GM18498 (cell line): Measurements from ENCODE around the gene LRBA.
"Not testable (repeated sequence)": the region's sequence is repeated elsewhere in the genome, so short reads cannot be mapped to it uniquely, and the experiment has no call there.

Source experiments
- ATAC-seq: cut with Tn5 transposase; IDR thresholded peaks from one replicate; pipeline ENCODE4 v1.9.1; 2021; ENCODE audit warnings: mild to moderate bottlenecking, moderate library complexity; ENCODE audit not compliant: unreplicated experiment

The LRBA gene, protein sequence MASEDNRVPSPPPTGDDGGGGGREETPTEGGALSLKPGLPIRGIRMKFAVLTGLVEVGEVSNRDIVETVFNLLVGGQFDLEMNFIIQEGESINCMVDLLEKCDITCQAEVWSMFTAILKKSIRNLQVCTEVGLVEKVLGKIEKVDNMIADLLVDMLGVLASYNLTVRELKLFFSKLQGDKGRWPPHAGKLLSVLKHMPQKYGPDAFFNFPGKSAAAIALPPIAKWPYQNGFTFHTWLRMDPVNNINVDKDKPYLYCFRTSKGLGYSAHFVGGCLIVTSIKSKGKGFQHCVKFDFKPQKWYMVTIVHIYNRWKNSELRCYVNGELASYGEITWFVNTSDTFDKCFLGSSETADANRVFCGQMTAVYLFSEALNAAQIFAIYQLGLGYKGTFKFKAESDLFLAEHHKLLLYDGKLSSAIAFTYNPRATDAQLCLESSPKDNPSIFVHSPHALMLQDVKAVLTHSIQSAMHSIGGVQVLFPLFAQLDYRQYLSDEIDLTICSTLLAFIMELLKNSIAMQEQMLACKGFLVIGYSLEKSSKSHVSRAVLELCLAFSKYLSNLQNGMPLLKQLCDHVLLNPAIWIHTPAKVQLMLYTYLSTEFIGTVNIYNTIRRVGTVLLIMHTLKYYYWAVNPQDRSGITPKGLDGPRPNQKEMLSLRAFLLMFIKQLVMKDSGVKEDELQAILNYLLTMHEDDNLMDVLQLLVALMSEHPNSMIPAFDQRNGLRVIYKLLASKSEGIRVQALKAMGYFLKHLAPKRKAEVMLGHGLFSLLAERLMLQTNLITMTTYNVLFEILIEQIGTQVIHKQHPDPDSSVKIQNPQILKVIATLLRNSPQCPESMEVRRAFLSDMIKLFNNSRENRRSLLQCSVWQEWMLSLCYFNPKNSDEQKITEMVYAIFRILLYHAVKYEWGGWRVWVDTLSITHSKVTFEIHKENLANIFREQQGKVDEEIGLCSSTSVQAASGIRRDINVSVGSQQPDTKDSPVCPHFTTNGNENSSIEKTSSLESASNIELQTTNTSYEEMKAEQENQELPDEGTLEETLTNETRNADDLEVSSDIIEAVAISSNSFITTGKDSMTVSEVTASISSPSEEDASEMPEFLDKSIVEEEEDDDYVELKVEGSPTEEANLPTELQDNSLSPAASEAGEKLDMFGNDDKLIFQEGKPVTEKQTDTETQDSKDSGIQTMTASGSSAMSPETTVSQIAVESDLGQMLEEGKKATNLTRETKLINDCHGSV (N-terminal part only)

DNA sequence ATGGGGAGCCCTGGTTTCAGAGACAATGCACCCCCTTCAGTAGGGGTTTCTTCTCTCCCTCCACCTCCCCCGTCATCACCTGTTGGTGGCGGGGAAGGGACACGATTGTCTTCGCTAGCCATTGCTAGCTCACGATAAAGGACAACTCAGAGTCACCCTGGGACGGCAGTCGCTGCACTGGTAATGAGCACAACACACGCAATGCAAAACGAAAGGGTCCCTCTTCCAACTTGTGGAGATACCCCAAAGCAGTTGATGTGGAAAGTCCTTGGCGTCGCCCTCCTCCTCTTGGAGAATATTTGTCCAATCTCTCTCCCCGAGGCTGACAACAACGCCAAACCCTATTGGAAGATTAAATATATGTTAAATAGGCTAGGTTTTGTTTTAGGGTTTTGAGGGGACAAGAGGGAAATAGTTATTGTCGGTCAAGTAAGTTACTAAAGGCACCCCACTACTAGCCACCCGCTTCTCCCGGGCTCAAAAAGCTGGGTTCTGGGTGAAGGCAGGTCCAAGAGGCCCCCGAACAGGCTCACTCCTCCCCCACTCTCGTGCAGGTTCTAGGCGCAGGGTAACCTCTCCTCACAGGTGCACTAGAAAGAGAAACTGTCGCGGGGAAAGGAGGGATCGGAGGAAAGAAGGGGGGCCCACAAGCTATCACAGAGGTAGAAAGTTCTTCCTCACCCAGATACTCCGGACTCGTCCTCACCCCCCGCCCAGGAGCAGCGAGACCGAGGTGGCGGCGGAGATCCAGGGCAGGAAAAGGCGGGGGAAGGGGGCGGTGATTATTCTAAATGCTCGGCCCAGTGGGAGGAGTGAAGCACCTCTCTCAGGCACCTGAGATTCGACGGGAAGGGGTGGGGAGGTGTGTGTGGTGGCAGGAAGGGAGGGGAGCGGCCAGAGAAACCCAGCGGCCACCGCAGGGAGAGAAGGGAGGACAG is at the start of gene LRBA:
TSS of gene LRBA (minus strand) at position 764 of the 938 bp plus-strand sequence. CDS start at position 122, 642 bp downstream.
- peak; percentile 70 for ATAC-seq

DNA sequence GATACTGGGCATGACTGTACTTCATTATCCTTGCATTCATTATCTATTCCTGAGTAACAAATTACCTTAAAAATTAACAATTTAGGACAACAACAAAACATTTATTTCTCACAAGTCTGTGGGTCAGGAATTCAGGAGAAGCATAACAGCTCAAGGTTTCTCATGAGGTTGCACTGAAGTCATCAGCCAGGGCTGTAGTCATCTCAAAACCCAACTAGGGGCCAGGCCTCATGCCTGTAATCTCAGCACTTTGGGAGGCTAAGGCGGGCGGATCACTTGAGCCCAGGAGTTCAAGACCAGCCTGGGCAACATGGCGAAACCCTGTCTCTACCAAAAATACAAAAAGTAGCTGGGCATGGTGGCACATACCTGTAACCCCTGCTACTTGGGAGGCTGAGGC is 48.1 kb upstream of the LRBA start:
- not testable (repeated sequence) for ATAC-seq

DNA sequence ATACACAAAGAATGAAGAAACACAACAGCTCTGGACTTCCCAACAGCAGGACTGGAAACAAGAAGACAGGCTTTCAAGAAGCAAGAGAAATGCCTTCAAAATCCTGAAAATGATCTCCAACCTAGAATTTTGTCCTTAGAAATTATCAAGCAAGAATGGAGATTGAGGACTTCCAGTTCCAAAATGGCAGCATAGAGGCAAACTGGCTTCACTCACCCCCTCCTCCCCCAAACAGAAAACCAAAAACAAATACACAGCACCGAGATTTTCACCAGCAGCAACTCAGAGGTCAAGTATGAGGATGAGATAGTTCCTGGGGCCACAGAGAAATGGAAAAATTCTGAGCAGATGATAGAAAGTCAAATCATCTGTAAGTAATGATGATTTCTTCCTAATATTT is 40.5 kb upstream of the LRBA start:
- no peak for ATAC-seq

DNA sequence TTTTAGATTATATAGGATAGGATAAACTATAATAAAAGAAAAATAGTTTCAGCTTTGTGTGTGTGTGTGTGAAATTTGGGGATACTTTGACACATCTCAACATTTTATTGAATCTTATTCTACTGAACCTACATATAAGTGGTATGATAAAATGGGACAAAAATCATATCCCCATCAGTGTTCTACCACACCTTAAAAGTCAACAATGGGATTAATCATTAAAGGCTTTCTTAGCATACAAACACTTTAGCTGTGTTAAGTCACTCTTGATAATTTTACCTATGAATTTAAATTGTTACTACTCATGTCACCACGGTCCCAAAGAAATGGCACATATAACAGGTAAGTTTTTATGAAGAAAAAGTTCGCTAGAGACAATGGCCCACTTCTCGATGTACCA is 37.7 kb upstream of the LRBA start:
- no peak for ATAC-seq

DNA sequence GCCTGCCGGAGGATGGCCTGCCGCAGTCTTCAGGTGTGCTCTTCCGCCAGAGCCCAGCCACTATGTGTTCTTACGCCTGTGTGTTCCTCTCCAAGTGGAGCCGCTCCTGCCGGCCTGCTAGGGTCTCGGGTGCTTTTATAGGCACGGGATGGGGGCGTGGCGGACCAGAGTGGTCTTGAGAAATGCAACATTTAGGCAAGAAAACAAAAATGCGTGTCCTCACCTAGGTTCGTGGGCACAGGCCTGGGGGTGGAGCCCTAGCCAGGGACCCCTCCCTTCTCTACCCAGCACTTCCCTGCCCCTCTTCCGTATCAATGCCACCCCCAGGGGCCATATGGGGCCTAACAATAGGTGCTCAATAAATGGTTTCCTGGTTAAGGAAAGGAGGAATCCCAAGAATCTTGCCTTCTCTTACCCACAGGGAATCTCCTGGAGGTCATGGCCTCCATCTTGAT is 34.4 kb upstream of the LRBA start:
- no peak for ATAC-seq

DNA sequence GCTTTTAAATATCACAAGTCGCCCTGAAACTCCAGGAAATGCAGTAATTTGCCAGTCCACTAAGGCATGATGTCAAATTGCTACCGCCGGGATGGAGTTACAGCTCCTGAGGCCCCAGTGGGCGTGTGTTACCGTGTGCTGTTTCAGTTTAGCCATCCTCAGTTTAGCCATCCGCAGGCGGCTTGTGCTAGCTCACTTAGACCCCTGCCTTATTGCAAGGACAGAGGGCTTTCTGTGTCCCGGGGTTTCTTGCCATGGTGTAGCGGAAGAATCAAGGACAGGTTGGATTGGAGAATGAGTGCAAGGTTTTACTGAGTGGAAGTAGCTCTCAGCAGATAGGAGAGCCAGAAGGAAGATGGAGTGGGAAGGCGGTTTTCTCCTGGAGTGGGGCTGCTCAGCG is 33.8 kb upstream of the LRBA start:
- ATAC-seq, result no peak

DNA sequence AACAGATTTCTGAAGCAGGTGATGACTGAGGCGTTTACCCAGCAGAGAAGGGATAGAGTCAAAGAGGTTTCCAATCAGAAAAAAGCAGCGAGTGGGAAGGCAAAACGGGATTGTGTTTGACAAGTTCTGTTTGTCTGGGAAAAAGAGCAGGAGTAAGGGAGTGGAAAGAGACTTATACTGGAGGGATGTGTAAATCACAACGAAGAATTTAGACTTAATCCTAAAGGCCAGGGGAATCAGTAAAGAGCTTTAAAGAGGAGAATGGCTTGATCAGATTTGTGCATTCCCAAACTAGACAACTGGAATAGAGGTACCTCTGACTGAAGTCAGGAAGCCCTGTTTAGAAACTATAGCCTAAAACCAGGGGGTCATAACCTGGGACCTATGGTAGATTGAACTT is 31.5 kb upstream of the LRBA start:
- no peak for ATAC-seq

DNA sequence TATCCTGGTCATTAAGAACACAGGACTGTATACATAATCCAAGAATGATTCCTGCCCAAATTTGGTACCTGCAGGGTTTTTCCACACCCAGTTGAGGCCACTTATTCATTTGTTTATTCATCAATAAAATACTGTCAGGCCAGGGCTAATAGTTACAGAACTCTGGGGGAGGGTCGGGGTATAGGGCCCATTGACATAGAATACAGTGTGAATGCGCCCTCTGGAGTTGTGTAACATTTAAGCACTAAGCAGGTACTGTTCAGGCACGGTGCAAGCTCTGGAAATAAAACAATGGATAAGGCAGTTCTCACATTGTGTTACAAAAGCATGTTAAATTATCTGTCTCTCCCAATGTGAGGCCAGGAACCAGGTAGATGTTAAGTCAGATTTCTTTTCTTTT is 30.8 kb upstream of the LRBA start:
- ATAC-seq, result no peak

DNA sequence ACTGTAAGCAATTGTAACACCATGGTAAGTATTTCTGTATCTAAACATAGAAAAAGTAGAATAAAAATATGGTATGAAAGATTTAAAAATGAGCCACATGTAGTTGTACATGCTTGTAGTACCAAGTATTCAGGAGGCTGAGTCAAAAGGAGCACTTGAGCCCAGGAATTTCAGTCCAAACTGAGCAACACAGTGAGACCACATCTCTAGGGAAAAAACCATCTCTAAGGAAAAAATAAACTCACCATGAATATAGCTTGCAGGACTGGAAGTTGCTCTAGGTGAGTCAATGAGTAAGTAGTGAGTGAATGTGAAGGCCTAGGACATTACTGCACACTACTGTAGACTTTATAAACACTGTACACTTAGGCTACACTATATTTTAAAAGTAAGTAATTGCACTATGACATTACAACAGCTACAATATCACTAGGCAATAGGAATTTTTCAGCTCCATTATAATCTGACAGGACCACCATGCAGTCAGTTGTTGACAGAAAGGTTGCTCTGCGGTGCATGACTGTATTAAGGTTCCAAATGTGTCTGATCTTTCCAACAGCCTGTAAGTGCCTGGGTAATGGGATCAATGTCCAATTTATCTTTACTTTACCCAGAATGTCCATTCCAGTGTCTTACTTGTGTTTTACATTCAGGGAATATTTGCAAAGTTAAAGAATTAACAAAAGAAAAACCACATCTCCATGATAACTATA is 28.9 kb upstream of the LRBA start:
- ATAC-seq, result no peak

DNA sequence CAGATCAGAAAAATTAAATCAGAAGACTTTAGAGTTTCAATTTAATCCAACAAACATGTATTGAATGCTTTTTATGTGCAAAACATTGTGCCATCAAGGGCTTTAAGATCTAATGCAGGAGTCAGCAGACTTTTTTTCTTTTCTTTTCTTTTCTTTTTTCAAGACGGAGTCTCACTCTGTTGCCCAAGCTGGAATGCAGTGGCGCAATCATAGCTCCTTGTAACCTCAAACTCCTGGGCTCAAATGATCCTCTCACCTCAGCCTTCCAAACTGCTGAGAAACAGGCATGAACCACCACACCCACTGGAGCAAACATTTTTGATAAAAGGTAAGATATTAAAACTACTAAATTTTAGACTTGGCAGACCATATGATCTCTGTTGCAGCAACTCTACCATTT is 24.6 kb upstream of the LRBA start:
- ATAC-seq, result no peak

DNA sequence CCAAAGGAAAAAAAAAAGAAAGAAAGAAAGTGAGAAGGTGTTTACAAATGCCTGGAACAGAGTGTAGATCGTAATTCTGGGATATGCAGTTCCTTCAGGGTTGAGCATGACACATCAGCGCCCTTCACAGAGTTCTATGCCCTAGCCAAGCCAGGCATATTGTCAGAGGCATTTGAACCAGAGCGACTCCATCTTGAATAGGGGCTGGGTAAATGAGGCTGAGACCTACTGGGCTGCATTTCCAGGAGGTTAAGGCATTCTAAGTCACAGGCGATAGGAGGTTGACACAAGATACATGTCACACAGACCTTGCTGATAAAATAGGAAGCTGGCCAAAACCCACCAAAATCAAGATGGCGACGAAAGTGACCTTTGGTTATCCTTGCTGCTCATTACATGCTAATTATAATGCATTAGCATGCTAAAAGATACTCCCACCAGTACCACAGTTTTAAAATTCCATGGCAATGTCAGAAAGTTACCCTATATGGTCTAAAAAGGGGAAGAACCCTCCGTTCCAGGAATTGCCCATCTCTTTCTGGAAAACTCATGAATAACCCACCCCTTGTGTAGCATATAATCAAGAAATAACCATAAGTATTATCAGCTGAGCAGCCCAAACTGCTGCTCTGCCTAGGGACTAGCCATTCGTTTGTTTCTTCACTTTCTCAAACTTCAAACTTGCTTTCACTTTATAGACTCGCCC is 23.5 kb upstream of the LRBA start:
- ATAC-seq, result no peak

DNA sequence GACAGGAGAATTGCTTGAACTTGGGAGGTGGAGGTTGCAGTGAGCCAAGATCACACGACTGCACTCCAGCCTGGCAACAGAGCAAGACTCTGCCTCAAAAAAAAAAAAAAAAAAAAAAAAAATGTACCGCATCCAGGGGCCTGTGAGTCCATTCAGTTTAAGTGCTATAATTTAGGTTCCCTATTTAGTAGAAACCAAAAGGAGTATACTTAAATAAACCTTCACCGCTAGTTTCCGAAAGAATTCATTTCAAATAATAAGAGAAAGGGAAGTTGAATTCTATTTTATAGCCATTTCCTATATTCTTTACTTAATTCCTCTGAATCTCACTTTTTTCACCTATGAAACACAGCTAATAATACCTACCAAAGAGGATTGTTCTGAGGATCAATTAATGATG is 20.8 kb upstream of the LRBA start:
- no peak for ATAC-seq

DNA sequence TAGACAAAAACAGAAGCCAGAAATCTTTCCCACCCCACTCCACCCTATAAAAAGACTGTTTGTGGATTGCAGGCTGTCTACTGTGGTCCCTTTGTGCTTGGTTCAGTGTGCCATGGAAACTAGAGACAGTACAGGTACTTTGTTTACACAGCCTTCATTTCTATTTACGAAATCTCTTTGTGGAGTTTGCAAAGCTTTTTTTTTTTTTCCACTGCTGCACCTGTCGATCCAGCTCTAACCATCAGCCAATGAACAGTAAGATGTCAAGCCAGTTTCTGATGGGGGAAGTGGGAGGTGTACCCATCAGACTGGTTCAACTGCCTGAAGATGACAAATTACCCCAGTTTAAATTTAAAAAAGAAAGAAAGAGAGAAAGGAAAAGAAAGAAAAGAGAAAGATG is 20.2 kb upstream of the LRBA start:
- ATAC-seq, result no peak

DNA sequence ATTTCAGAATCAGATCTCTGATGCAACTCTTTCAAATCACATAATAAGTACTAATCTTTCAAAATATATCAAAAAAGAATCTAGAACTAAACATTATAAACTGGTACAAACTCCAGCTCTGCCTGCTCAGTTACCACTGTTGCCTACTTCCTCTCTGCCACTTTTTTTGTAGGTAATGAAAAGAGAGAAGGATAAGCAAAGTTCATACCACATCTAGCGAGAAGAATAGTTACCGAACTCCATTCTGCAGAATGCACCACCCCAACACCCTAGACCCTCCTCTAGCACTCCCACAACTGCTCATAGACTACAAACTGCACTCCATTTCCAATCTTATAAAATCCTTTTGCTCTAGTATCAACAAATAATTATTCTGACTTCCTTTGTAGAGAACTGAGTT is 19.7 kb upstream of the LRBA start:
- no peak for ATAC-seq

DNA sequence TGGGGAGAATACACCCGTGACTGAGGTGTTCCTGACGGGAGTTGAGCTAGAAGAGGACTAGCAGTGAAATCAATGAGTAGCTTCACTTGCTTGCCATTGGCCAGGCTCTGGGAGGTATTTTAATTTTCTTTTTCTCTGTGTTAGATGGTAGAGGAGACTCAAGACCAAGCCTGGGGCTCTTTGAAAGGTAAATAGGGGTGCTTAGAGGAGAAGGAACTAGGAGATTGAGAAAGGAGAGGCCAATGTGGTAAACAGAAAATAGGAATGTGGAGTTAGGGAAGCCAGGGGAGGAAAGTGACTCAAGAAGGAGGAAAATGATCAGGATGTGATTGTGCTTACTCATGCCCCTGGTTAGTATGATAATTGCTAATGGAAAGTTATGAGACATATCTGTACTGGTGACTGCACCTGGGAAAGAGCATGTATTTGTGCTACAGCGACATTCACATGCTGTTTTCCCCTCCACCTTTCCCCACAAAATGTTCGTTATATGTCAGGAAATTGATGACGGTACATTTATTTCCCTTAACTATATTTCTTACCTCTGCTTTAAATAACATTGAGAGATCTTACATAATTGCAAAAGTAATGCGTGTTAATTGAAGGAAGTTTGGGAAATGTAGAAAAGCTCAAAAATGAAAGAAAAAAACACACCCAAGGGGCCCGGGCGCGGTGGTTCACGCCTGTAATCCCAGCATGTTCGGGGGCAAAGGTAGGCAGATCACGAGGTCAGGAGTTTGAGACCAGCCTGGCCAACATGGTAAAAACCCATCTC is 16.9 kb upstream of the LRBA start:
- ATAC-seq, result peak; percentile 41

DNA sequence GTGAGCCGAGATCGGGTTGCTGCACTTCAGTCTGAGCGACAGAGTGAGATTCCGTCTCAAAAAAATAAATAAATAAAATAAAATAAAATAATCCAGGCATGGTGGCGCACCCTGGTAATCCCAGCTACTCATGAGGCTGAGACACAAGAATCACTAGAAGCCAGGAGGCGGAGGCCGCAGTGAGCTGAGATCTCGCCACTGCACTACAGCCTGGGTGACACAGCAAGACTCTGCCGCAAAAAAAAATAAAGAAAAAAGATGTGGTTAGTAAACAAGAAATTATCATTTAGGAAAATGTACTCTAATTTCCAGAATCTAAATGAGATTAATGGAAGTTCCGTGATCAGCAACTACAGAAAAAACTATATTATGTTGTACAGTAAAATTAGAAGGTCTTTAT is 14.5 kb upstream of the LRBA start:
- ATAC-seq, result no peak

DNA sequence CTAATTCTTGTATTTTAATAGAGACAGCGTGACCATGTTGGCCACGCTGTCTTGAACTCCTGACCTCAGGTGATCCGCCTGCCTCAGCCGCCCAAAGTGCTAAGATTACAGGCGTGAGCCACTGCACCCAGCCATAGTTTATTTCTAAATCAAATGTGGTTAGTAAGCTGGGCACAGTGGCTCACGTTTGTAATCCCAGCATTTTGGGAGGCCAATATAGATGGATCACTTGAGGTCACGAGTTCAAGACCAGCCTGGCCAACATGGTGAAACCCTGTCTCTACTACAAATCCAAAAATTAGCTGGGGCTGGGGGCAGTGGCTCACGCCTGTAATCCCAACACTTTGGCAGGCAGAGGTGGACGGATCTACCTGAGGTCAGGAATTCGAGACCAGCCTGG is 13.9 kb upstream of the LRBA start:
- not testable (repeated sequence) for ATAC-seq

DNA sequence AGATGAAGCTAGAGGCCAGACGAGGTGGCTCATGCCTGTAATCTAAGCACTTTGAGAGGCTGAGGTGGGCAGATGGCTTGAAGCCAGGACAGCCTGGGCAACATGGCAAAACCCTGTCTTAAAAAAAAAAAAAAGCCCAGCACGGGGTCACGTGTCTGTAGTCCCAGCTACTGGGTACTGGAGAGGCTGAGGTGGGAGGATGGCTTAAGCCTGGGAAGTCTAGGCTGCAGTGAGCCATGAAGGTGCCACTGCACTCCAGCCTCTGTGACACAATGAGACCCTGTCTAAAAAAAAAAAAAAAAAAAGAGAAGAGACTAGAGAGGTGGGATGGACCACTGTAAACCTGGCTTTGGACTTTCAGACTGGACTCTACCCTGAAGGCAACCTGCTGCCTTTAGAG is 10.7 kb upstream of the LRBA start:
- no peak for ATAC-seq
